Activated T-helper 1 cell treated with anti-CD3 and anti-CD28 coated beads, Interleukin-12 subunit alpha, Interleukin-12 subunit beta, Interleukin-2, Interleukin-4 antibody, amounts not matched to agents 30 ng/mL and 10 ng/mL and 1 ng/mL, durations not matched to agents 14 hours and 24 hours and 36 hours (primary cell): ENCODE results near the gene LRRTM2. TPM values are rescaled to one million over a fixed set of nuclear protein-coding genes. Genes with fewer than 3 reads are reported as not detected.

Source experiments
- DNase-seq: peaks from one replicate; pipeline ENCODE4 v3.0.0; 2021; ENCODE audit warnings: low spot score
- H3K27ac Mint-ChIP-seq: one replicate; pipeline ENCODE4 v1.8.0; 2021; ENCODE audit warnings: mild to moderate bottlenecking, mixed read lengths
- H3K27me3 Mint-ChIP-seq: one replicate; pipeline ENCODE4 v1.8.0; 2022; ENCODE audit warnings: mild to moderate bottlenecking, moderate library complexity, mixed read lengths; ENCODE audit not compliant: insufficient read depth
- H3K36me3 Mint-ChIP-seq: one replicate; pipeline ENCODE4 v1.8.0; 2021; ENCODE audit warnings: low read depth, mixed read lengths
- H3K4me1 Mint-ChIP-seq: one replicate; pipeline ENCODE4 v1.8.0; 2021; ENCODE audit warnings: low read depth, mixed read lengths
- H3K4me3 Mint-ChIP-seq: one replicate; pipeline ENCODE4 v1.8.0; 2021; ENCODE audit warnings: mild to moderate bottlenecking, moderate library complexity, mixed read lengths
- H3K9me3 Mint-ChIP-seq: one replicate; pipeline ENCODE4 v1.8.0; 2021; ENCODE audit warnings: mixed read lengths
- intact Hi-C: fragments of 100-400 bp; cut with micrococcal nuclease; formaldehyde crosslinking; loops from one replicate; pipeline ENCODE4 v1.15.1; 2024
- total RNA-seq: library from RNA; stranded (reverse); gene quantifications from 2 replicates; pipeline ENCODE4 v1.2.3, GENCODE V29; 2022

Gene LRRTM2
- total RNA-seq, 1 donor from 2014 or later: not detected

DNA sequence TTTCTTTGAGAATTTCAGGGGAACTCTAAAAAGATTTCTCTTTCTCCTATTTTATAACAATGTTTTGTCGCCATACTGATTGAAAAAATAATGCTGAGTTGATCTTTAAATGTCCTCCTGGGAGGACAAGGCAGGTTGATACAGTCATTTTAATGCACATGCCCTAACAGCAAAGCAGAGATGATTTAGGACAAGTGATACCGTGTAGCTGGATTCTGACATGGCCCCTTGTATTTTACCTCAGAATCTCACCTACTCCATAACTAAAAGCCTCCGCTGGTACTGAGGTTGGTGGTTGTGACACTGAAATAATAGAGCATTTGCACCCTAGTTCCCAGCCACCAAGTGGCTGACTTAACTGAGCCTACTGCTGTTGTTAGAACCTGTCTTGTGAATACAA lies 811 bp upstream of the LRRTM2 start:
- H3K4me1 Mint-ChIP-seq: no peaks in the 10 kb centered on the region
- H3K36me3 Mint-ChIP-seq: no peaks in the 10 kb centered on the region
- no peak for DNase-seq
- H3K27me3 Mint-ChIP-seq: peaks cover 19% of the 10 kb centered on the region
- H3K9me3 Mint-ChIP-seq: peaks cover 5% of the 10 kb centered on the region
- no peak overlapping the region for H3K27ac Mint-ChIP-seq
- no peak overlapping the region for H3K4me3 Mint-ChIP-seq
- intact Hi-C loops: no loop called here

DNA sequence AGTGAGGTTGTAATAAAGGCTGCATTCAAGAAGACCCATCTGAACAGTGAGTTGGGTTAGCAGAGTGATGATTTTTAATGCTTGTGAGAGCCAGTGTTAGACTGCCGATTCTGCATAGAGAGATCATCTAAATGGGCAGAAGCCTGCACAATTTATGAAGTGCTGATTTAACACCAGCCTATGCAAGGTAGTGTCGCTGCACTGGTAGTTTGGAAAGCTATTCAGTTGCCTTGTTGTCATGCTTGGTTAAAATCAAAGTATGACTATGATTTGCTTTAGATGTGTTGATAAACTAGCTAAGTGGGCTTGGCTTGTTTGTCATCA lies 379 bp upstream of the LRRTM2 start:
- H3K27me3 Mint-ChIP-seq: peaks cover 22% of the 10 kb centered on the region
- intact Hi-C loops: no loop called here
- H3K36me3 Mint-ChIP-seq: no peaks in the 10 kb centered on the region
- DNase-seq: no peak
- no peak overlapping the region for H3K4me3 Mint-ChIP-seq
- H3K9me3 Mint-ChIP-seq: peaks cover 5% of the 10 kb centered on the region
- H3K27ac Mint-ChIP-seq: no peak overlapping the region
- no peaks in the 10 kb centered on the region for H3K4me1 Mint-ChIP-seq

DNA sequence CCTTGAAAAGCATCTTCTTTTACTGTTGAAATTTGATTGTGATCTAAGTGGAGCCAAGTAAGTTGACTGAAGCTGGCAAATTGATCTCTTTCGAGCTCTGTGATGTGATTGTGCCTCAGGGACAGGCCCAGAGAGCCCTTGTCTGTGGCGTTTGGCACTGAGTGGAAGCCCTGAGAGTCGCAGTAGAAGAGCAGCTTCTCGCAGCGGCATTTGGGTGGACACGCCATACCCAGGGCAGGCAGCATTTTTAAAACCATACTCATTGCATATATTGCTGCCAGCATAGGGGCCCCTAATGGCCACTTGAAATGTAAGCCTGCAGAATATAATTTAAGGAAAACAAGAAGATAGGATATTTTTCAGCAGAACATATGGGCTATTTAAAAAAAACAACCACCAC lies 894 bp downstream of the LRRTM2 start:
- peaks cover 5% of the 10 kb centered on the region for H3K9me3 Mint-ChIP-seq
- H3K4me1 Mint-ChIP-seq: peaks cover 9% of the 10 kb centered on the region
- H3K27ac Mint-ChIP-seq: no peak overlapping the region
- intact Hi-C loops: no loop called here
- peaks cover 33% of the 10 kb centered on the region for H3K27me3 Mint-ChIP-seq
- DNase-seq: no peak
- H3K36me3 Mint-ChIP-seq: no peaks in the 10 kb centered on the region
- H3K4me3 Mint-ChIP-seq: no peak overlapping the region

DNA sequence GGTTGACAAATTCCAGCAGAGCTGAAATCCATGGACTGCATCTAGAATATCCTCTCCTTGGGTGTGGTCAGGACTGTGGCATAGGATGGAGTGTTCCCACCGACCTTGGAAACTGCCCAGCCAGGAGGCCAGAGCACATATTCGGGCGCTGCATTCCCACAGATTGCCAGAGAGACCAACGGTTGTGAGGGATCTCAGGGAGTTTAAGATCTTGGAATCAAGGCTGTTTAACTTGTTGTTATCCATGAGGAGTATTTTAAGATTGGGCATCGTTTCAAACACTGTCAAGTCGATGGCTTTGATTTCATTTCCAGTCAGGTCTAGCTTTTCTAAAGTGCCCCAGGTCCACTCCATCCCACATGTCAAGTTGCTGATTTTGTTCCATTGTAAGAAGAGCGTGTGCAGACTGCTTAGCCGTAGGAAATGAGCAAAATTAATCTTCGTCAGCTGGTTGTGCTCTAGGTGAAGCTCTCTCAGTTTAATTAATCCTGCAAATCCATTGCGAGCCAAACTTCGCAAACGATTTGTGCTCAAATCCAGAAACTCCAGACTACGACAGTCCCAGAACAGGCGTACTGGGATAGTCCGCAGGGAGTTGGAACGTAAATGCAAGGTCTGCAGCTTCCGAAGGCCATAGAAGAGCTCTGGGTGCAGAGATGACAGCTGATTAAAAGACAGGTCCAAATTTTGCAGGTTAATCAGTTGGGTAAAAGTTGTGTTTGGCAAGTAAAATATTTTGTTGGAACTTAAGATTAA lies 1.5 kb downstream of the LRRTM2 start:
- Mint-ChIP-seq H3K4me1 (peaks cover 9% of the 10 kb centered on the region), H3K27ac (no peak overlapping the region), H3K36me3 (no peaks in the 10 kb centered on the region), H3K9me3 (peaks cover 5% of the 10 kb centered on the region), H3K27me3 (peaks cover 34% of the 10 kb centered on the region), H3K4me3 (no peak overlapping the region)
- intact Hi-C loops: no loop called here
- no peak for DNase-seq

DNA sequence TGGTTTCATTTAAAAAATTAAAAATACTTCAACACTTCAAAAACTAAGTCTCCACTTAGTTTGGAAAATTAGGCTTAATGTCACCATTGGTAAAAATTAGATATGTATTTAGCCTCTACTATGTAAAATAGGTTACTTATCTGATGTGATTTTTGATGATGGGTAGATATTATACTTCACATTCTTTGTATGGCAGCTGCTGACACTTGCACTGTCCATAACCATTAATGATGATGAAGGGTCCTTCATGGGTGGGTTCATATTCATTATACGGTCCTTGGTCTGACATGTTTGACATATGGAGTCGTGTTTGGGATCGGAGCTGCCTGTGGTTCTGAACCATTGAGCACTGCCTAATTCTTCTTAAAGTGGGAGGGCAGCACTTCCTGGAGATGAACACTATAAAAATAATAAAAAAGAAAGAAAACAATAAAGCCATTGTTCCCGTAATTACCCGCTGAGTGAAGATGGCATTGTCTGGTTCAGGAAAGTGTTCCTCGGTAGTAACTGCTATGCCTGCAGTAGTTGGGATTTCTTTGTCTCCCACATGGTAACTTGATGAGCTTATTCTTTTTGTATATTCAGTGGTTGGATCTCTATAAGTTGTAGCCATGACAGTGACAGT lies 2.2 kb downstream of the LRRTM2 start:
- Mint-ChIP-seq H3K4me3 (no peak overlapping the region), H3K4me1 (peaks cover 9% of the 10 kb centered on the region), H3K27ac (no peak overlapping the region), H3K9me3 (peaks cover 5% of the 10 kb centered on the region), H3K27me3 (peaks cover 32% of the 10 kb centered on the region), H3K36me3 (no peaks in the 10 kb centered on the region)
- intact Hi-C loops: no loop called here
- DNase-seq: no peak

DNA sequence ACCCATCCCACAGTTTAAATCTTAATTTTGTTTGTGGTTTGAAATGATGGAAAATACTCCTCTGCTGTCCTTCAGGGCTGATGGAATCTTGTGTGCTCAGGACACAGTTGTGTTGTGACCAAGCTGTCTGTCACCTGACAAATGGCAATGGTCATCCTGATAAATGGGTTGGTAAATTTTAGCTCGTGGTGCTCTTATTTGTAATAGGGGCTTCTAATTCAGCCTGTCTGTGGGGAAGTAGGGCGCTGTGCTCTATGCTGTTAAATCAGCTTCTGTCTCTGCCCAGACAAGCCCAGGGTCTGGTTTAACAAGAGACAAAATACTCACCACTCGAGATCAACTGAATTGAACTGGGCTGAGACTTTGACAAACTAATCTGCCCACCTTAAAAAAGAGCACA lies 4.5 kb downstream of the LRRTM2 start:
- no peak overlapping the region for H3K27ac Mint-ChIP-seq
- peaks cover 9% of the 10 kb centered on the region for H3K4me1 Mint-ChIP-seq
- H3K36me3 Mint-ChIP-seq: no peaks in the 10 kb centered on the region
- intact Hi-C loops: loop anchor here (1.0 kb wide), 1 partner anchor 382 kb away; no protein-coding TSS in a partner anchor
- no peak for DNase-seq
- H3K27me3 Mint-ChIP-seq: peaks cover 32% of the 10 kb centered on the region
- no peak overlapping the region for H3K4me3 Mint-ChIP-seq
- H3K9me3 Mint-ChIP-seq: no peaks in the 10 kb centered on the region

DNA sequence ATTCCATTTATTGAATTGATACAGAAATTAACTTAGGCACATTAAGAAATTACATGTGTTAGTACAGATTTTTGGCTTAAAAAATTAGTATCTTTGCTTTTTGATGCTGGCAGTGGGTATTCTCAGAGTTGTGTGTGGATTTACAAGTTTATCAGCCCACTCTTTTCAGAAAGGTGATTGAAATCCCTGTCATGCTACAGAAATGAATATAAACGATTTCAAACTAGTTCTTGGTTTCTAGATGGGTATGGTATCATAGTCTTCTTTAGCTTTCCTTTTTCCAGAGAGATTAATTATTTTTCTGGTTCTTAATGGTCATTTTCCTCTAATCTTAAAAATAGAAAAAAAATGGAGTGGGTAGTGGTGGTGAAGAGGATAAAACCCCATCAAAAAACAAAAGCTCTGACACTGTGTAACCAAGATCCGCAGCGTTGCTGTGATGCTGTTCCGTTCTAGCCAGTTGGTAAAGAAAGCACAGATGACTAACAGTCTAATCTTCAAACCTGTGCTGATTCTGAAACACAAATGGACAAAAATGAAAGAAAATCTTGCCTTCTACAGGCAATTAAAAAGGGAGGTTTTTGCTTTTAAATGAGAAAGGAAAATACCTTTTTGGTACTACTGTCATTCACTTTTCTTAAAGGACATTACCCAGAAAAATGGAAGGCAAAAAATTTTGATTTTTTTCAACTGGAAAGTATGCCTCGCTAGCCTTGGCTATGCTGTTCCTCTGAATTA lies 5.2 kb downstream of the LRRTM2 start:
- DNase-seq: no peak

DNA sequence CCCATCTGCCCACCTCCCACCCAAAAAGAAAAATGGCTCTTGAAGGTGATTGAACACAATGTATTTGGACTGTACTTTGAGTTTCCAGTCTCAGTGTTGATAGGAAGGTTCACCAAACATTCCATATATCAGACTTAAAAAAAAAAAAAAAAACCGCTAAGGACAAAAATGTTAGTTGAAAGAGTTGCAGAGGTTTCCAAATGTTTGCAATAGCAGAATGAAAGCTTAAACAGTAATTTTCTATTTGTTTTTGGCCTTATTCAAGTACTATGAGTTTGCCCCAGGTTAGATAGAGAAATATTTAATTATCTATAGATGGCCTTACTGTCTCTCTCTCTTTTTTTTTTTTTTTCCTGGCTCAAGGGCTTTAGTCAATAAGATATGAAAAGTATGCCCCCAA lies 6.1 kb downstream of the LRRTM2 start:
- Mint-ChIP-seq H3K4me3 (no peak overlapping the region), H3K9me3 (peaks cover 4% of the 10 kb centered on the region), H3K27ac (no peak overlapping the region), H3K27me3 (peaks cover 29% of the 10 kb centered on the region), H3K4me1 (peaks cover 9% of the 10 kb centered on the region), H3K36me3 (no peaks in the 10 kb centered on the region)
- intact Hi-C loops: no loop called here
- DNase-seq: no peak

More for the DNA sequence above, 5.2 kb downstream of the LRRTM2 start:
- peaks cover 29% of the 10 kb centered on the region for H3K27me3 Mint-ChIP-seq
- no peak overlapping the region for H3K27ac Mint-ChIP-seq
- H3K9me3 Mint-ChIP-seq: no peaks in the 10 kb centered on the region
- no peaks in the 10 kb centered on the region for H3K36me3 Mint-ChIP-seq
- intact Hi-C loops: loop anchor here (1.0 kb wide), 1 partner anchor 382 kb away; no protein-coding TSS in a partner anchor
- no peak overlapping the region for H3K4me3 Mint-ChIP-seq
- peaks cover 9% of the 10 kb centered on the region for H3K4me1 Mint-ChIP-seq

DNA sequence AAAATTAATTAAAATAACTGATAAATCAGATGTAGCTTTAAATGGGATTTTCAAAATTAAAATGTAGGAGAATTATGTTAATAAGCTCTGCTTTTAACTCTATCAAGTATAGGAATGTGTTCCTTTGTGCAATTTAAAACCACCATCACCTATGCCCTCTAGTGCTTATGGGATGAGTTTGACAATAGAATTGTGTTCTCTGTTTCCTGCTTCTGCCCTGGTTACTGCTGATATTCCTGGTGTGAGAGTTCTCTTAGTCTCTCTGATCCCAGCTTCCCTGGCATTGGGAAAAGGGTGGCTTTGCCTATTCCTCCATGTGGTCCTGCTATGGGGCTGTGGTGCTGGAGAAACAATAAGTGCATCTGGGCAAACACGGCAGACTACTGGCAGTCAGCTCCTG lies 8.1 kb downstream of the LRRTM2 start:
- intact Hi-C loops: no loop called here
- DNase-seq: no peak
- Mint-ChIP-seq H3K9me3 (peaks cover 12% of the 10 kb centered on the region), H3K27ac (no peak overlapping the region), H3K4me1 (peaks cover 9% of the 10 kb centered on the region), H3K27me3 (peaks cover 28% of the 10 kb centered on the region), H3K36me3 (peaks cover 2% of the 10 kb centered on the region), H3K4me3 (no peak overlapping the region)

DNA sequence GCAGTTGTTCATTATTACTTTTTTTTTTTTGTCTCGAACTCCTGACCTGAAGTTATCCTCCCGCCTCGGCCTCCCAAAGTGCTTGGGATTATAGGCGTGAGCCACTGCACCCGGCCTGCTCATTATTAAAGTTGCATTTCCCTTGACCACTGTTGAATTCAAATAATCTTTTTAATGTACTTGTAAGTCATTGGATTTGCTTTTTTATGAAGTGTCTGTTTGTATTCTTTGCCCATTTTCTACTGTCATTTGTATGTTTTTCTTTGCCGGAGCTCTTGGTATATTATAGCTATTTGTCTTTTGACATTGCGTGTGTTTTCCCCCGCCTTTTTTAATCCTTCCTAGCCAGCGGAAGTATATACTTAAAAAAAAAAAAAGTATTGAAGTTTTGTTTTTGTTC lies 22.0 kb downstream of the LRRTM2 start:
- no peak overlapping the region for H3K27ac Mint-ChIP-seq
- intact Hi-C loops: no loop called here
- DNase-seq: no peak
- peaks cover 20% of the 10 kb centered on the region for H3K4me1 Mint-ChIP-seq
- H3K36me3 Mint-ChIP-seq: peaks cover 2% of the 10 kb centered on the region
- H3K9me3 Mint-ChIP-seq: no peaks in the 10 kb centered on the region
- H3K4me3 Mint-ChIP-seq: no peak overlapping the region
- peaks cover 2% of the 10 kb centered on the region for H3K27me3 Mint-ChIP-seq

DNA sequence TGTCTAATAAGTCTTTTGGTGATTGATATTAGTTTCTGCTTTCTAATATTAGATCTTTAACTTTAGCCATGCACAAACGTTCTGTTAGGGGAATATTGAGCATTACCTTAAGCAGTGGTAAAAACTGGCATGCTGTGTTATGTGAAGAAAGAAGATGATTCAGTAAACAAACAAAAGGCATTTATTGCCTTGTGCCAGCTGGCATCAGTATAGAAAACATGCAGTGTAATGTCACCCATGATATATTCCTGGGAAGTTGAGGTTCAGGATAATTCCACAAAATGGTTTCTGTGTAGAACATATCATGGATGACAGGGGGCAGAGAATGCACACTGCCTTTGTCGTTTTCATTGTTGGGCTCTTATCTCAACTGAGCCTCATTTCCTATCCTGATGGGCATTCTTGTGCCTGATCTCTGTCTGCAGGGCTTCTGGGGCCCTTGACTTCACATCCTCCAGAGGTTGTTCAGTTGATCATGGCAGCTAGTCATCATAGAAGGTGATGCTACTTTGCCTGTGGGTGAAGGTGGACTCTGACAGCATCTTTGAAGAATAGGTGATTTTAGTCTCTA lies 24.2 kb downstream of the LRRTM2 start:
- no peak for DNase-seq
- Mint-ChIP-seq H3K9me3 (no peaks in the 10 kb centered on the region), H3K27me3 (peaks cover 2% of the 10 kb centered on the region), H3K27ac (no peak overlapping the region), H3K4me3 (no peak overlapping the region), H3K36me3 (peaks cover 2% of the 10 kb centered on the region), H3K4me1 (peaks cover 20% of the 10 kb centered on the region)
- intact Hi-C loops: no loop called here

DNA sequence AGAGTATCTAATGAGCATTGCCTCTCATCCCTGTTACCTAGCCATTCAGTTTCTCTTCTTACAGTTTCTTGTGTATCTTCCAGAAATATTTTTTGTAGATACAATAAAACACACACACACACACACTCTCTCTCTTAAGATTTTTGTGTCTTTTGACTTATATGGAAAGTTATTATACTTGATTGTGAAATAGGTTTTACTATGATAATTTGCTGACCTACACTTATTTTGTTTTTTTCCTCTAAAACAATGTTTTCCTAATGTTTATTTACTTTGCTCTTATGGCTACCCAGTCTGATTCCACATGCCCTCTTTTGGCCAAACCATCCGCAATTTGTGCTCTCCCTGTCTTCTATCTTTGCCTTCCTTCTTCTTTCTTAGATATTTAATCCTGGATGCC lies 25.3 kb downstream of the LRRTM2 start:
- intact Hi-C loops: no loop called here

DNA sequence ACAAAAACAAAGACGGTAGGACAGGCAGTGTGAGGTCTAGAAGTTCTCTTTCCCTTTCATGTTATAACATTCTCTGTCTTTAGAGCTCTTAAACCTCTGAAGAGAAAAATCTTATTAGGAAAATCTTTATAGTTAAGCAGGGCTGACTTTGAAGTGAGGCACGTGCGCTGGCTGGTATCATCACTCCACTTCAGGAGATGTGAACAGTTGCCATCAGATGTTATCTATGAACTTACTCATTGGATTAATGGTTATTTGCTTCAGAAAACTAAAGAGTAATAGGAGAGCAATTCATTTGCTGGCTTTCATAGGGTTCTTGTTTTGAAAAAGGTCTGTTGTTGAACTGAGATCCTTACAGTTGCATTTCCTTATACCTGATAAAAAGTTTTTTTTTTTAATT lies 25.7 kb downstream of the LRRTM2 start:
- Mint-ChIP-seq H3K36me3 (peaks cover 2% of the 10 kb centered on the region), H3K4me3 (no peak overlapping the region), H3K27ac (no peak overlapping the region), H3K27me3 (no peaks in the 10 kb centered on the region), H3K9me3 (no peaks in the 10 kb centered on the region), H3K4me1 (peaks cover 20% of the 10 kb centered on the region)
- intact Hi-C loops: no loop called here
- DNase-seq: no peak

More for the DNA sequence above, 25.3 kb downstream of the LRRTM2 start:
- Mint-ChIP-seq H3K36me3 (peaks cover 2% of the 10 kb centered on the region), H3K27me3 (no peaks in the 10 kb centered on the region), H3K9me3 (no peaks in the 10 kb centered on the region), H3K4me3 (no peak overlapping the region), H3K4me1 (peaks cover 20% of the 10 kb centered on the region), H3K27ac (no peak overlapping the region)
- DNase-seq: no peak
